Kidney tubule cell (primary cell): ENCODE data around the gene LYPD6.
"Not testable (repeated sequence)": the region's sequence is repeated elsewhere in the genome, so short reads cannot be mapped to it uniquely, and the experiment has no call there.

Experiments
- DNase-seq: peaks from one replicate; pipeline ENCODE4 v3.0.0-alpha.2; 2018; ENCODE audit warnings: low spot score

Gene LYPD6

GRCh38 chr2:149451417-149452165 is 121.2 kb downstream of the LYPD6 start:
- DNase-seq: no peak

DNA sequence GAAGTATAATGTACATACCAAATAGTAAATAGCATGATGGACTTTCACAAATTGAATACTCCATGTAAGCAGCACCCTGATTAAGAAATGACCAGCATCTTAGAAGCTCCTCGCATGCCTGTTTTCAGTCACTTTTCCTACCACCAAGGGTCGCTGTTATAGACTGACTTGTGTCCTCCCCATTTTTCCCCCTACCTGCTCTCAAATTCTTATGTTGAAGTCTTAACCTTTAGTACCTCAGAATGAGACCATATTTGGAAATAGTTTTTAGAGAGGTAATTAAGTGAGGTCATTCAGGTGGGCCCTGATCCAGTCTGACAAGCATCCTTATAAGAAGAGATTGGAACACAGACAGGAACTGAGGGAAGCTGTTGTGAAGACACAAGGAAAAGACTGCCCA is 125.9 kb downstream of the LYPD6 start:
- DNase-seq: peak; percentile 1

DNA sequence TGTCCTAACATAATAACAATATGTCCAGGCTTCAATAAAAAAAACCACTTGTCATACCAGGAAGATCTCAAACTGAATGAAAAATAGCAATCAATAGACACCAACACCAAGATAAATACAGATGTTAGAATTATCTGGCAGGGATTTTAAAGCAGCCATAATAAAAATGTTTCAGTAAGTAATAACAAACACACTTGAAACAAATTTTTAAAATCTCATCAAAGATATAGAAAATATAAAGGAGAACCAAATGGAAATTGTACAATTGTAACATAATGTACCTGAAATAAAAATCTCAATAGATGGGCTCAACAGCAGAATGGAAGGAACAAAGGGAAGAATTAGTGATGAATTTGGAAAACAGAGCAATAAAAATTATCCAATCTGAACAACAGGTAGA is 128.1 kb downstream of the LYPD6 start:
- no peak for DNase-seq

- no peak for DNase-seq
Observed at GRCh38 chr2:149463328-149464002, 133.1 kb downstream of the LYPD6 start.

DNA sequence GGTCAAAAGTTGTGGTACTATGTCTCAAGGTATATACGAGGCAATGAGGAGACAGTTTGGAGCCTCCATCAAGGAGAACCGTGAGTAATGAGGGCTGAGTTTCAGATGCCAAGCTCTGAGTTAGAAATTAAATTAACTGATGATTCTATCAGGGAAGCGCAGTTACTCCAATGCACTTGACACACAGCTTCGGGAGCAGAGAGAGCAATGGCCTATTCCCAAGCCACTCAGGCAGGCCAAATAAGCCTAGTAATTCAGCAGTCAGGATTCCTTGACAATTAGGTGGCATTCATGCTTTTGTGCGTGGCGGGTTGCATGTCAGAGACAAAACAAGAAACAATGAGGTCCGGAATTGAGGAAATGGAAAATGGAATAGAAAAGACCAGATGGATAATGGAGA is 134.0 kb downstream of the LYPD6 start:
- no peak for DNase-seq

DNA sequence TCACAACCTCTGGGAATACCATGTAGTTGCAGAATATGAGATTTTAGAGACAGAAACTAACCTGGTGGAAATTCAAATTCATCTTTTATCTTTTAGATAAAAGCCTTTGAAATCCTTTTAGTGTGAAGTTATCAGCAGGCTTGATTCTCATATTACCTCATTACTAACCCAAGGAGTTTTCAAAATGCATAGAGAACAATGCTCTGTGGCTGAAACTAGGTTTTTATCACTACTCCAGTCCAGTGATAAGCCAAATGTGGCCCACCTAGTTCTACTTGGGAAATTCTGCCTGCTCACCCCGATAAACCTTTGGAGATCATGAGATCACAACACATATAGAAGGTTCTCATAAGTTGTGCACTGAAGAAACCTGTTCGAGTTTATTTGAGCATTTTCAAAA is 135.5 kb downstream of the LYPD6 start:
- no peak for DNase-seq

GRCh38 chr2:149466635-149467034 is 136.2 kb downstream of the LYPD6 start:
- DNase-seq: no peak

- DNase-seq: no peak
Observed at GRCh38 chr2:149467436-149467835, 137.0 kb downstream of the LYPD6 start.

DNA sequence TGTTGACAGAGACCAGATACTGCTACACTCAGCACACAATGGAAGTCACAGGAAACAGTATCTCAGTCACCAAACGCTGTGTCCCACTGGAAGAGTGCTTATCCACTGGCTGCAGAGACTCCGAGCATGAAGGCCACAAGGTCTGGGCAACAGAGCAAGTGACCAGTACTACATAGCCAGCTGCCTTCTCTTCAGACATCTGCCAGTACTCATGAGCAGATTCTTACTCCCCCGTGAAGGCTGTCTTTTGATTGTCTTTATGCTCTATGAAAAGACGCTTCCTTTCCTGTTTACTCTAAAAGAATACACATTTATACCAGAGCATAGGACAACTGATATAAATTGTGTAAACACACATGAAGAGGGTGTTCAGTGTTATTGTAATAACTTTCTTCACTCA is 138.2 kb downstream of the LYPD6 start:
- DNase-seq: no peak

- peak; percentile 21 for DNase-seq
Observed at GRCh38 chr2:149470046-149470445, 139.7 kb downstream of the LYPD6 start.

- no peak for DNase-seq
Observed at GRCh38 chr2:149472413-149472812, 142.0 kb downstream of the LYPD6 start.

DNA sequence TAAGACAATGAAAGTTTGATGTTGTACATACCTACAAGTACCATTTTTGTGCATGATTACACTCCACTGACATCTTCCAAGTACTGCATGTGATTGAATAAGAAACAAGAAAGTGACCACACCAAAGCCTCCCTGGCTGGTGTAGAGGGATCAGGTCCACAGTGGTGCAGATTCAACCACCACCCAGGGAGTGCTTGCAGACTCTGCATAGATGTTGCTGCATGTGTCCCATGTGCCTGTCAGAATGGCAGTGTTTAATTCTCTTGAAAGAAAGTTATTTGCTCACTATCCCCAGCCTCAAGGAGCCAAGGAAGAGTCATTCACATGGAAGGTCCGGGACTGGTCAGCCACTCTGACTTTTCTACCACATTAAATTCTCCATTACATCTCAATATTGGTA is 142.7 kb downstream of the LYPD6 start:
- DNase-seq: no peak

GRCh38 chr2:149473521-149473920 is 143.1 kb downstream of the LYPD6 start:
- DNase-seq: peak; percentile 80

DNA sequence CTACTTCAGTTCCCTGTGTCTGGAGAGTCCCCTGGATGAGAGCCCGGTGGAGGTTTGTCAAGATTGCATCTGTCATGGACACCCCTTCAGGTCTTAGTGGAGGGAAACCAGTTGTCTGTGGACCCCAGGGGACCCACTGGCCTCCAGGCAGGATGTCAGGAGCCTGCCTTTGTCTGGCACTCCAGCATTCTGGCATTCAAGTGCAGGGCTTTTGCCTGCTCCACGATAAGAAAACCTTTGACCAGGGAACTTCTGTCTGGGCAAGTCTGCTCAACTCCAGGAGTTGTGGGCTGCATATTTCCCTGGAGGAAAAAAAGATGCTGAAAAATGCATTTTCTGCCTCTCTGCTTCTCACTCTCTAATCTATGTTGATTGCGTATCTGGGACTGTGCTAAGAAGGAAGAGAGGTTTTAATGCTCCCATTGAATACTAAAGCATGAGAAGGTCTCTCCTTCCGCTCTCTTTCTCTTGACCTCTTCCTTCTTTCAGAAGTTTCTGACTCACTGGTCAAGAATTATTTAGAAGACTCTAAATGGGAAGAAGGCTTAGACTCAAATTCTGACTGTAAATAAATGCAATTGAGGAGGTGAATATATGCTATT is 152.7 kb downstream of the LYPD6 start:
- DNase-seq: no peak

GRCh38 chr2:149486664-149487063 is 156.3 kb downstream of the LYPD6 start:
- DNase-seq: no peak

- DNase-seq: no peak
Observed at GRCh38 chr2:149487189-149487588, 156.8 kb downstream of the LYPD6 start.

- DNase-seq: no peak
Observed at GRCh38 chr2:149488706-149489440, 158.5 kb downstream of the LYPD6 start.

DNA sequence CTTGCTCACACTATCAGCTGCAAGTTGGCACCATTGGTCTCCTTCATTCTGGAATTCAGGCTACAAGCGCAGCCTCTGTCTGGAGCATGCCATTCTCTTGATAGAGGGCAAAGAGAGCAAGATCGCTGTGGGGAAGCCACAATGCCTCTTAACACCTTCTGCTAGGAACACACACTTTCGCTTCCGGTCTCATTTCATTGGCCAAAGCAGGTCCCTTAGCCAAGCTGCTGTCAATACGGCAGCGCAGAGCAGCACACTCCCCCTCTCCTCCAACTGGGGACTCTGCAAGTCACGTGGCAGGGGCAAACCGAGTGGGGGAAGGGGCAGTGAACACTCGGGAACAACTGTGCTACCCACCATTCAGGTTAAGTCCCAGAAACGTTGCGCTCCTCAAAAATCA is 159.1 kb downstream of the LYPD6 start:
- DNase-seq: no peak

DNA sequence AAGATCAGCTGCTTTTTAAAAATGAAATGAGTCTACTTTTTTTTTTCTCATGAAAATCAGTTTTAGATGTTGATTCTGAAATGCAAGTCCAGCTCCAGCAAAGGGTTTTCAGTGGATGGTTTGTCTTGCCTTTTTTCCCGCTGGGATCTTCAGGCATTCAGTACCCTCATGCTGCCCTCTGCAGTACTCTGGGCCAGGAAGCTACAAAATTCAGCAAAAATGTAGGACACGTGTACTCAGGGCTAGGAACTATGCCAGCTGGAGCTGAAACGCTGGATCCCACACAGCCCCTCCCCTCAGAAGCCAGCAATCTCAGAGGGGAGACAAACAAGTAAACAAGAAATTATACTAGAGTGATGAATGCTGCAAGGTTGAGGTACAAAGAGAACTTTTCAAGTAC is 159.9 kb downstream of the LYPD6 start:
- no peak for DNase-seq

DNA sequence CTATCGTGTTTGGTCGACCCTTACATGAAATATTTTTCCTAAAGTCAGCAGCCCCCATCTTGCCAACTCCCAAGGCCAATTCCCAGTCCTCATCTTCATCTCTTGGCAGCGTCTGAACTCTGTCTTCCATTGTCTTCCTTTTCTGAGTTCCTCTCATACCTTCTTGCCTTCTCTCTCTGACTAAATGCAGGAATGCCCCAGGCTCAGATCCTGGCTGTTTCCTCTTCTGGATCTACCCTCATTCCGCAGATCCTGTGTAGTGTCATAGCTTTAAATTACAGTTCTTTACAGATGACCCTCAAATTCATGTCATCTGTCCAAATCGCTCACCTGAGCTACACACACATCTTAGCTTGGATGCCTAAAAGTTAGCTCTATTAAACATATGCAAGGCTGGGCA is 162.5 kb downstream of the LYPD6 start:
- no peak for DNase-seq

DNA sequence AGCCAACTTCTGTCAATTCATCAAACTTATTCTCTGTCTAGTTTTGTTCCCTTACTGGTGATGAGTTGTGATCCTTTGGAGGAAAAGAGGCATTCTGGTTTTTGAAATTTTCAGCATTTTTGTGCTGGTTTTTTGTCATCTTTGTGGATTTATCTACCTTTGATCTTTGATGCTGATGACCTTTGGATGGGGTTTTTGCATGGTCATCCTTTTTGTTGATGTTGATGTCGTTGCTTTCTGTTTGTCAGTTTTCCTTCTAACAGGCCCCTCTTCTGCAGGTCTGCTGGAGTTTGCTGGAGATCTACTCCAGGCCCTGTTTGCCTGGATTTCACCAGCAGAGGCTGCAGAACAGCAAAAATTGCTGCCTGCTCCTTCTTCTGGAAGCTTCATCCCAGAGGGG is 168.8 kb downstream of the LYPD6 start:
- not testable (repeated sequence) for DNase-seq

GRCh38 chr2:149506808-149507207 is 176.4 kb downstream of the LYPD6 start:
- not testable (repeated sequence) for DNase-seq

GRCh38 chr2:149507974-149508373 is 177.6 kb downstream of the LYPD6 start:
- peak; percentile 41 for DNase-seq
